Activated CD4-positive, alpha-beta T cell treated with anti-CD3 and anti-CD28 coated beads, Interleukin-10, Interleukin-2, amounts not matched to agents 100 ng/mL and 50 ng/mL, durations not matched to agents 16 hours and 8 hours (primary cell): Measurements from ENCODE around the gene CXCR6.

Experiments used
- DNase-seq: peaks from one replicate; pipeline ENCODE4 v3.0.0-alpha.2; 2020

The CXCR6 gene

DNA sequence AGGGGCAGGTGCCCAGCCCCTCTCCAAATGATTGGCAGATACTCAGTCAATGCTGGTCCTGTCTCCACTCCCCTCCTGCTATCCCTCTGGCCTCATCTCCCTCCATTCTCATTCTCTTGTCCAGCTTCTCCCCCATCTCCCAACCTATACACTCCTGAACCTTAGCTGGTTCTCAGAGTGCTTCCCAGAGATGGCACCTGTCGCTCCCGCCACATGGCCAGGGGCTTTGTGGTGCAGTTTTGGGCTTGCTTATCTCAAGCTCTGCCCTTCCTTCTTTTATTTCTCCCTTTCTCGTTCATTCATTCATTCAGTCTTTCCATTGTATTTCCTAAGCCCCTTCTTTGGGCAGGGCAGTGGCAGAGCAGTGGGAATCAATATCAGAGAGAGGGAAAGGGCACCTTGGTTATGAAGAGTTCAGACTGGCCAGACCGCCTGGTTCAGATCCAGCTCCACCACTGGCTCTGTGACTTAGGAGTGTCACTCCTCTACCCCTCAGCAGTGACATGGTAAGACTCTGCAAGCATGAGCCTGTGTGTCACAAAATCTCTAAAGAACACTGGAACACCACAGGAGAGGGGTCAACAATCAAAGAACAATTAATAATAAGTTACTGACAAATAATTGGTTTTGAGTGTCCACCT, 20.2 kb upstream of the CXCR6 start:
- no peak for DNase-seq

DNA sequence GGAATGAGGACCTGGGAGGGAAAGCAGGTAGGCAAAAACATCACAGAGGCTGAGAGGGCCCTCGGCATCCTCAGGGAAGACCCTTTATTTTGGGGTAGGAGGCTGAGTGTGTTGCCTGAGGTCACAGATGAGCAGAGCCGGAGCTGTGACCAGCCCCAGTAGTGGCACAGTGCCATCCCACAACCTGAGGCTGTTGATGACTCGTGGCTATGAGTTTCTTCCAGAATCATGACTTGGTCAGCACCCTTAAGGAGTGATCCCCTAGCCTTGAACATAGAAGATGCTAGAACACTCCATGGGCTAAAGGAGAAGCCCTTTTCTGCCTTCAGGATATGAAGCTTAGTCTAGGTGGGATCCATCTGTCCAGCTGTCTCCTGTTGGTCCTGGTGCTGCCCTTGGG, 19.5 kb upstream of the CXCR6 start:
- no peak for DNase-seq

DNA sequence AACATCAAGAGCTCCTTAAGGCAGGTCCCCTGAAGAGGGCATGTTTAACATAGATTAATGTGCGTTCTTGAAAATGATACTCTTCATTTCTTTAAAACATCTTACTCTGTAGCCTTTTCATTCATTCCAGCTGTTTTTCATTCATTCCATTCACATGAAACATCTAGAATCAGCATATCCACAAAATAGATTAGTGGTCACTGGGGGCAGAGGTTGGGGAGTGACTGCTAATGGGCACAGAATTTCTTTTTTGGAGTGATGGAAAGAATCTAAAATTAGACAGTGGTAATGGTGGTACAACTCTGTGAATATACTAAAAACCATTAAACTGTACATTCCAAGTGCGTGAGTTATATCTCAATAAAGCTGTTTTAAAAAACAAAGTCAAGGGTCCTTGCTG, 15.4 kb upstream of the CXCR6 start:
- DNase-seq, result no peak

DNA sequence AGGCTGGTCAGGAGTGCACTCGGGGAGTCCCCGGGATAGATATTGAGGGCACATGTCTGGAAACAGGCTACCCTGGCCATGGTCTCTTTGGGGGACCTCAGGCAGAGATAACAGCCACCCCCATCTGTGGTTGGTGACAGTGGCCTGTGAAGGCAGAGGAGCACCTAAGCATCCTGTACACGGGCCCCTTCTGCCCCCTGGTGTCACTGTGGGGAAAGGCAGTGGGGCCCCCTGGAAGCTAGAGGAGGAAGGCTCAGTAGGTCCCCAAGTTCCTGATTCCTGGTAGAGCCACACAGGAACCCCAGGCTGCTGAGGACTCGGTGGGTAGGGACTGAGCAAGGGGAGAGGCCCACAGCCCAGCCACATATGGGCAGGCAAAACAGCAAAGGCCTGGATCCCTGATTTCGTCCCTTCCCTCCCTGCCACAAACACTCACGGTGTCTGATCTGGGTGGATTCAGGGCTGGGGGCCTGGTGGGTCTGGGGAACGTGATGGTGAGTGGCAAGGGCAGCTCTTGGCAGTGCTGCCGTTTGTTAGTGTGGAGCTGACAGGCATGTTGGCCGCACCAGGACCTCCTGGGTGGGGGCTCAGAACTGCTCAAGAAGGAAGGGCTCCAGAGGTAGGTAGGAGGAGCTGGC, 14.1 kb upstream of the CXCR6 start:
- peak; percentile 64 for DNase-seq

DNA sequence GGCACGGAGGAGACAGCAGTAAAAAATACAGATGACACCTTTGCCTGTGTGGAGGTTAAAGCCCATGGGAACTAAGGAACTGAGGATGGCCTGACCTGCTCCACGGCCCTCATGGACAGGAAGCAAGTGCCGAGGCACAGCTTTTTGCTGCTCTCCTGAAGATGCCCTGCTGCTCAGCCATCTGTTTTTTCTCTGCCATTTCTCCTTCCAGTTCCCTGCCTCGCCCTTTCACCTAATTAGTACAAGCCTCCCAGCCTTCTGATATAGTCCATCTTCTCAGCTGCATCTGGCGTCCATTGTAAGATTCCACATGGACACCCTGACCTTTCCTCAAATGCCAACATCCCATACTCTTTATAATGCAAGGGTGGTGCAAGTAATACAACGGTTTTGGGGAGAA, 11.8 kb upstream of the CXCR6 start:
- no peak for DNase-seq

DNA sequence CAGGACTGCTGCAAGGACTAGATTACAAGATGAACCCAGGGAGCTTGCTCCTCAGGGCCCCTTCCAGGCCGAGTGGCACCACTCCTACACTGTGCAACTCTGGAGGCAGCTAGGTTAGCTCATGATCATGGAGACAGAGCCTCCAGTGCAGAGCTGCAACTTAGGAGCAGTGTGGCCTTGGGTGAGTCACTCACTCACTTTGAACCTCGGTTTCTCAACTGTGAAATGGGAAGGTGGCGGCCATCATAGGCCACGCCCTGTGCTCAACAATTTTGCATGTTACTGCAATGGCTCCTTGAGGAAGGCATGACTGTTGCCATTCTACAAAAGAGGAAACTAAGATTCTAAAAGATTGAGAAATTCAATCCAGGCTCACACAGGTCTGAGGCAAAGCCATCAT, 11.2 kb upstream of the CXCR6 start:
- no peak for DNase-seq

DNA sequence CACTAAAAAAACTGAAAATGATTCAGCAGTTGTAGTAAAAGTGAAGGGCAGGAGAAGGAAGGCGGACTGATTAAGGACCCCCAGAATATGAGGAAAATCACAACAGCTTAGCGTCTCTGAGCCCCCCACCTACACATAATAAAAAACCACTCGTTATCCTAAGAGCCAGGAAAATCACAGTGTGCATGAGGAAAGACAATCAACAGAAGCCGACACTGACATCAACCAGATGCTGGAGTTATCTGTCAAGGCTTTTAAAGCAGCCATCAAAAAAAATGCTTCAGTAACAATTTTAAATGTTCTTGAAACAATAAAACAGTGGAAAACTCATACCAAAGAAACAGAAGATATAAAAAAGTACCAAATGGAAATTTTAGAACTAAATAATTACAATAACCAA, 9.7 kb upstream of the CXCR6 start:
- no peak for DNase-seq

DNA sequence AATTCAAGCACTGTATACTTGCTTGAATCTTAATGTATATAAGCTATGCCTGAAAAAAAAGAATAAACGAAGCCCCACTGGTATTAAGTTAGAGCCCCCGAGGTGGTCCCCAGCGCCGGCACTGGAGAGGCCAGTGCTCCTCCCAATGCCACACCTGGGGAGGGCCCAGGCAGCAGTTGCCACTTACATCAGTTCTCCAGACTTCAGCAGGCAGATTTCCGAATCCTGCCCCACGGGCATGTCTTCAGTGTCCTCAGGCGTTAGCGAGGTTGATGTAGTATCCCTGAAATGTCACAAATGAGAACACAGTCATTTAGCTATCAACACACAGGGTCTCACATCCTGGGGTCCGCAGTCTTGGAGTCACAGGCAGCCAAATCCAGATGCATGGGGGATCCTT, 7.0 kb upstream of the CXCR6 start:
- DNase-seq, result no peak

DNA sequence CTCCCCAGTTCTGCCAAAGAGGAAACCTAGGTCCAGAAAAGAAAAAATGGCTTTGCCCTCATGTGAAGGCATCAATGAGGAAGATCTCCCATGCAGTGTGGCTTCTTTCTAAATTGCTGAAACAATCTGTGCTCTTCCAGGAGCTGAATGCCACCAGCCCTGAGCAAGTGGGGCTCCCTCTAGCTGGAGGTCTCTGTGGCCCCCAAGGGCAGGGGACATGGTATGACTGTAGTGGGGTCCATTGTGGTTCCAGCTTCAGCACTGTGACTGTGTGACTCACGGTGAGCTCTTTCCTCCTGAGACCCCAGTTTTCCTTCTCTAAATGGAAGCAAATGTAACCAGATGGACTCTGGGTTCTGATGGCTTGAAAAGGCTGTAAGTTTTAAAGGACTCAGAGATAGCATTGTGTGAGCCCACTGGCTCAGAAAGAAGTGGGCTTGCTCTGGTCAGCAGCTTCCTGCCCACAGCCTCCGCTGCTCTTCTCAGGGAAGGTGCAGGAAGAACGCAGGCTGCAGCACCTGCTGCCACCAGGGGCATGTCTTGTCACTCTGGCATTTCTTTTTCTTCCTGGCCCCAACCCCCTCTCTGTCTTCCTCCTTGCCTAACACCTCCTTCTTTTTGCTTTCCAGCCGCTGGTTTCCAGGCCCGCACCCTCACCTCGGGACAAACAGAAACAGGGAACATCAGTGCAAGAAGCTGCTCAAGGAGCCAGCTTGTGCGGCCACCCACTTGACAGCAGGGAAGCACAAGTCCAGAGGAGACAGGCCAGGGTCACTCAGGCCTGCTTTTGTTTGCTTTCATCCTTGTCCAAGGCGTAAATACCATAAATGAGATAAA, 5.8 kb upstream of the CXCR6 start:
- DNase-seq, result no peak

DNA sequence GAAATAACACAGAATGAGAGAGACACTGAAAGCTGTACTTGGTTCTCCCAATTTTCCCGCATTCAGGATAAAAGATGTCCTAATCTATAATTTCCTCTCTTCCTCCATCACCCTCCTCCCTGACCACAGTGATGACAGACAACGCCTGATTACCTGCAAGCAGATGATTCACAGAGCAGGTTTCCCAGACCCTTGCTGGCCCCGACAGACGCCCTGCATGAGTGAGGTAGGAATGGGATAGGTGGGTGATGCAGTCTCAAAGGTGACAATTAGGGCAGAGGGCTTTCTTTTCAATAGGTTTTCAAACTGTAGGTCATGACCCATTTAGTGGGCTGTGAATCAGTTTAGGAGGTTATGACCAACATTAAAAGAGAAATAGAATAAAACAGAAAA, 5.2 kb upstream of the CXCR6 start:
- DNase-seq, result no peak

DNA sequence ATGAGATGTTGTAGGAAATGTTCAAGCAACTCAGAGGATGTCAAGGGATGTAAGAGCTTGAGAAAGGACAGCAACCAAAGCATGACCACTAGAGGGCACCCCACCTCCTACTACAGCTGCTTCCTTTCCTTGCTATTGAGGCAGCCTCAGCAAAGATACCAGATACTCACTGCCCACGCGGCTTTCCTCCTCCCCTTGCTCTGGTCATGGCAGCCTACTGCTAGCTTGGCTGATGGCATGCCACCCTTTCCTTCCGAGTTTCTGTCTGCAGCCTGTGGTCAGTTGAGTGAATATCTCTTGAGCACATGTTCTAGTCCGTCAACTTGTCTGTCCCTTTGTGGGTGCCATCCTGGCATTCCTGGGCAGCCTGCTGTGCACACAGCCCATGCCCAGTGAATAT, 4.4 kb upstream of the CXCR6 start:
- peak; percentile 88 for DNase-seq

DNA sequence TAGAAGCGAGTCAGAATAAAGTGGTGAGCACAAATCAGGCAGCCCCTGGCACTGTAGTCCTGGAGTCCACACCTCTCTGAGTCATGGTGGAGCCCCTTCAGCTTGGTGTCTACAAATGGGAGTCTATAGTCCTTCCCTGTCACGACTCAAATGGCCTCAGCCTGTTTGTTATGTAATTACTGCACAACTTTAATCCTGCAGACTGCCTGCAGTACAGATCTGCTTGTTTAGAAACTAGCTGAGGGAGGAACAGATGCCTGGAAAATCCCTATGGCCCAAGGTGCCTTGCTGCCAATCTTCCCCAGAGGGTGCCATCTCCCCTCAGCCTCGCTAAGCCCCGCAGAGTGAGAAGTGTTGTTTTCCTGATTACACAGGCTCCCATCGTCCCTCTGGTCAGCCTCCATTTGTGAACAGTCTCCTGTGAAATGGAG, 3.9 kb upstream of the CXCR6 start:
- DNase-seq, result no peak

DNA sequence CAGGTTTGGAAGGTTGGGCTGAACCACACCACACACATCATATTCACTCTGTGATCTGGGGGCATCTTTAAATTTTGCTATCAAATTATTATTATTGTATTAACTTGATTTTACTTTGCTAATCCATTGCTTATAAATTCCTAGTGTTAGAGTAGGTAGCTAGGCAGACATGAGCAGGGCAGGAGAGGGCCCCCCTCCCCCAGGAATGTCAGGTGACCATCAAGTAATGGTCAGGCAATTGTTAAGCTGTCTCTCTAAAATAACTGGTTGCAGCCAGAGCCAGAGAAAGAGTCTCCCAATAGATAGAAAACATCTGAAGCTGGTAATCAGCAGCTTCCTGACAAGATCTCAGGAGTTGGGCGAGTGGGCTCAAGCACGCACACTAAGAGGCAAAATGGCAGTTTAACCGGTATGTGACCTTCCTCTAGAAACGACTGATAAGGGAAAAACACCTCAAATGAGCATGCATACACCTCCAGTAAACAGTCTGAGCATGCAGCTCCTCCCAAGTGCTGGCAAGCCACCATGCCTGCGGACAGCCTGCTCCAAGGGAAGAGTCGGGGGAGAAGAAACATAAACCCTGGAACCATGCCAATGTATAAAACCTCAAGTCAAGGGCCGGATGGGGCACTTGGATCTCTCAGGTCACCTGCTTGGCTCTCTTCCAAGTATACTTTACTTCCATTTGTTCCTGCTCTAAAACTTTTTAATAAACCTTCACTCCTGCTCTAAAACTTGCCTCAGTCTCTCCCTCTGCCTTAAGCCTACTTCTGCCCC, 3.1 kb upstream of the CXCR6 start:
- DNase-seq, result no peak

DNA sequence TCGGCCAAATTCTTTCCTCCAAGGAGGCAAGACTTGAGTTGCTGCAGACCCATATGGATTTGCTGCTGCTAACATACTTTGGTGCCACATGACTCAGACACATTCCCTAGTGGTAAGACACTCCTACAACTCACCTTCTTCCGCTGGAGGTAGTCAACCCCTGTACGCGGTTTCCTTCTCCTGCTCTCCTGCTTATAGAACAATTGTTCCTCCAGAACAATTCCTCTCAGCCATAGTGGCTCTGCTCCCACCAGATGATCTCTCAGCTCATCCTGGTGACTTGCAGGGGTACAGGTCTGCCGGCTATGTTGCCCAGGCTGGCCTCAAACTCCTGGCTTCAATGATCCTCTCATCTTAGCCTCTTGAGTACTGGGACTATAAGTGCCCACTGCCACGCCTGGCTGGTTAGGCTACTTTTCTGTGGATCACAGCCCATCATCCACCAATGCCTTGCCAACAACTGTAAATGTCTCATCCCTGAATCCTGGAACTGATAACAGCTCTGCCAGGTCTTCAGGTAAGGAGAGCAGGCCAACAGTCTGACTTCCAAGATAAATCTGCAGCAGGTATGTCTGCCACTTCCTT, 2.4 kb upstream of the CXCR6 start:
- no peak for DNase-seq

DNA sequence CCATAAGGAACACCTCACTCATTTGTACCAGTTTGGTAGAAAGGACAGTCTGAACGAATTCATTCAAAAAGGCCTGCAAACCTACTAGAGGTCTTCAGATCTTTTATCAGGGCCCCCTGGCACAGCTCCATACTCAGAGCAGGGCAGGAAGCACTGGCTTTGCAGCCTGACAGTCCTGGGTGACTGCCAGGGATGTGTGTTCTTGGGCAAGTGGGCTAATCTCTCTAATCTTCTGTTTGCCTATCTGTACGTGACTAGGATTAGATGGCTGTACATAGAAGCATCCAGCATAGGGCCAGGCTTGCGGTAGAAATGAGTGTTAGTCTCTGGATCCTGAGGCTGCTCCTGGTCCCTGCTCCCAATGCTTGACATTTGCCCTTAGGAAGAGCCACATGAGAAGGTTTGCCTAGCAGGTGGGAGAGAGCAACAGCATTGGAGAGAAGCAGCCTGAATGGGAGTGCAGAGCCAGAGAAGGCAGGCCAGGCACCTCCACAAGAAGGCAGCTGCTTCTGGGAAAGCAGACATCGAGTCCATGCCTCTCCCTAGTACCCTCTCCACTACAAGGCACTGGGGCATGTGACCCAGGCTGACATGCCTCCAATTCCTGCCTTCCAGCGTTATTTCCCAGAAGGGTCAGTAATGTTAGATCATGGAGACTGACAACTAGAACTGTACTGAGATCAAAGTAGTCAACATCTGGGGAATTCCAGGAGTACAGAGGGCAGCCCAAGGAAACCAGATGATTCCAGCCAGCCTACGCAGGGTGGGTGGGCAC, 1.0 kb upstream of the CXCR6 start:
- DNase-seq, result no peak

DNA sequence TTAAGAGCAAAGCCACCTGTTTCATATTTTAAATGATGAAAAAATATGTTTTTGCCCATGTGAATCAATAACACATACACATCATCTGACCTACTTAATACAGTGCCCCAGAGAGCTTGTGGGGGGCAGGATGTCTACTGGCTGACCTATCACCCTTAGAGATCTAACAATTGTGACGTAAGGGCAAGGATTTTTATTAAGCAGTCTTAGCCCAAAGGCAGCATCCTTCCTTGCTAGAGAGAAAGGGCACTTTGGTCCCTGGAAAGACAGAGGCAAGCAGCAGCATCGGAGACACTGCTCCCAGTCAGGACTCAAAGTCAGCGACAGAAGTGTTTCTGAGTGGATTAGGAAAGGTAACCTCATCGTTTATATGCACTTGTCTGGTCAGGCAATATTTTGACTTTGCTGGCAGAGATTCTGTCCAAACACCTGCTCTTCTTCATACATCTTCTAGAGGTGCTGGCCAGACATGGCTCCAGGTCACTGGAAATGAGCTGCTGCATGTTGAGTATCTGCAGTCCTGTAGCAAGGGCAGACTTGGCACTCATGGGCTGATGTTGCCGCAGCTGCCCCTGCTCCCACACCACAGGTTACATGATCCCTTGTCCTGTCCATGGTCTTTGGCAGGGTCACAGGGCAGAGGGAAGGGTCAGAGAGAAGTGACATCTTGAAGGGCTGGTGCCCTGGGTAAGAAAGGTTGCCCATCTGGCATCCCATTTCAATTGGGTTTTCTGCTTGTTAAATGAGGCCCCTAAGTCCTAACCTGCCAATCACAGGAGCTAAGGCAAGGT, 1.8 kb downstream of the CXCR6 start:
- no peak for DNase-seq

DNA sequence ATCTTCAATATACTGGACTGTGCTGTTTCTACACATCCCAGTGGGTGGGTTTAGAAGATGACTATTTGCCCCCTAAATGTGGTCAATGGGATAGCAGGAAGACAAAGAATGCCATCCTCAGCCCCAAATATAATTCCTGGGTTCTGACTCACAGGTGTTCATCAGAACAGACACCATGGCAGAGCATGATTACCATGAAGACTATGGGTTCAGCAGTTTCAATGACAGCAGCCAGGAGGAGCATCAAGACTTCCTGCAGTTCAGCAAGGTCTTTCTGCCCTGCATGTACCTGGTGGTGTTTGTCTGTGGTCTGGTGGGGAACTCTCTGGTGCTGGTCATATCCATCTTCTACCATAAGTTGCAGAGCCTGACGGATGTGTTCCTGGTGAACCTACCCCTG, 3.0 kb downstream of the CXCR6 start:
- DNase-seq, result no peak

DNA sequence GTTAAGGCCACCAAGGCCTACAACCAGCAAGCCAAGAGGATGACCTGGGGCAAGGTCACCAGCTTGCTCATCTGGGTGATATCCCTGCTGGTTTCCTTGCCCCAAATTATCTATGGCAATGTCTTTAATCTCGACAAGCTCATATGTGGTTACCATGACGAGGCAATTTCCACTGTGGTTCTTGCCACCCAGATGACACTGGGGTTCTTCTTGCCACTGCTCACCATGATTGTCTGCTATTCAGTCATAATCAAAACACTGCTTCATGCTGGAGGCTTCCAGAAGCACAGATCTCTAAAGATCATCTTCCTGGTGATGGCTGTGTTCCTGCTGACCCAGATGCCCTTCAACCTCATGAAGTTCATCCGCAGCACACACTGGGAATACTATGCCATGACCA, 3.6 kb downstream of the CXCR6 start:
- peak; percentile 39 for DNase-seq

DNA sequence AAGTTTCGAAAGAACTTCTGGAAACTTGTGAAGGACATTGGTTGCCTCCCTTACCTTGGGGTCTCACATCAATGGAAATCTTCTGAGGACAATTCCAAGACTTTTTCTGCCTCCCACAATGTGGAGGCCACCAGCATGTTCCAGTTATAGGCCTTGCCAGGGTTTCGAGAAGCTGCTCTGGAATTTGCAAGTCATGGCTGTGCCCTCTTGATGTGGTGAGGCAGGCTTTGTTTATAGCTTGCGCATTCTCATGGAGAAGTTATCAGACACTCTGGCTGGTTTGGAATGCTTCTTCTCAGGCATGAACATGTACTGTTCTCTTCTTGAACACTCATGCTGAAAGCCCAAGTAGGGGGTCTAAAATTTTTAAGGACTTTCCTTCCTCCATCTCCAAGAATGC, 4.1 kb downstream of the CXCR6 start:
- DNase-seq, result no peak

DNA sequence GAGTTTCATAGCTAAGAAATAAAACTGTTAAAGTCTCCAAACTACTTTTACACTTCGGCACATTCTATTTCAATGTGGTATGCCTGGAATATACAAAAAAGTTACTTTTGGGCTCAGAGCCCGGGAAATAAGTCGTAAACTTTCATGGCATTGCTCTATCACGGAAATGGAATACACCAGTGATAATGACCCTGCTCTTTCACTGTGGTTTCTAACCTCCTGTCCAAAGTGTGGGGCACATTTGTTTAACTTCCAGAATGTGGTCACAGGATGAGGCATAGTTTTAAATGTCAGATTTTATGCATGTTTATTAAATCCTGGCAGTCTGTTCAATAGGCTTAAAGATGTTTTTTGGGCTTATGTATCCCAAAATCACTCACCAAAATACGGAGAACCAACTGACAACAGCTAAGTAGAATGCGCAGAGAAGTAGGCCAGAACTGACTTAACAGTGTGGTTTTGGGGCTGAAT, 5.1 kb downstream of the CXCR6 start:
- no peak for DNase-seq

DNA sequence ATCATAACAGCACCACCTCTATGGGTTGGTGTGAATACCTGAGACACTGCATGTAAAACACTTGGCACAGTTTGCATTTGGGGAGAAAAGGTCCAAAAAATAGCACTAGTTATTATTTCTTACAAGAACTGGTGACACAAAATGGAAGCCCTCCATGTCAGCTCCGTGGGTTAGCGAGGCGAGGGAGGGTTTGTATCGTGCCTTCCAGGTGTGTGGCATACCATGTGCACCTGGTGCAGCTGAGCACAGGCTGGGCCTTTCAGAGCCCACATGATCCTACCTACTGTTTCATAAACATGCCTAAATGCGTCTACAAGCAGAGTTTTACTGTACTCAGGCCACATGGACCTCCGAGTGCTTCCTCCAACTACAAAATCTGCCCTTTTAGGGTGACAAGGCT, 5.6 kb downstream of the CXCR6 start:
- DNase-seq, result no peak
